Liver (tissue), 9 donors: ENCODE data around the gene ULK4. TPM values are rescaled to one million over a fixed set of nuclear protein-coding genes. Genes with fewer than 3 reads are reported as not detected.
"Not testable (repeated sequence)": the region's sequence is repeated elsewhere in the genome, so short reads cannot be mapped to it uniquely, and the experiment has no call there.

ENCODE experiments used
- DNase-seq: peaks from one replicate; pipeline ENCODE4 v3.0.0-alpha.2; 2017; ENCODE audit warnings: low spot score
- H3K27ac ChIP-seq, 2 donors: one replicate each; pipeline ENCODE4 v1.7.0; 2013; ENCODE audit warnings: inconsistent platforms in 2 of 2, low read length in 2 of 2, control low read depth in 1 of 2, low read depth in 1 of 2, mild to moderate bottlenecking in 1 of 2
- H3K27me3 ChIP-seq, 4 donors: one replicate each; pipeline versions ENCODE4 v1.6.1 to v1.7.0; 2013; ENCODE audit warnings: low read length in 3 of 4, inconsistent platforms in 1 of 4, mild to moderate bottlenecking in 1 of 4, moderate library complexity in 1 of 4; ENCODE audit not compliant: control insufficient read depth in 4 of 4, insufficient read depth in 4 of 4
- H3K36me3 ChIP-seq, 4 donors: one replicate each; pipeline versions ENCODE4 v1.6.1 to v1.7.0; 2013; ENCODE audit warnings: low read length in 3 of 4, mild to moderate bottlenecking in 3 of 4, low read depth in 1 of 4, moderate library complexity in 1 of 4; ENCODE audit not compliant: control insufficient read depth in 4 of 4, insufficient read depth in 3 of 4
- H3K4me1 ChIP-seq, 4 donors: one replicate each; pipeline versions ENCODE4 v1.6.1 to v1.7.0; 2013; ENCODE audit warnings: low read length in 3 of 4, mild to moderate bottlenecking in 3 of 4, moderate library complexity in 1 of 4; ENCODE audit not compliant: control insufficient read depth in 4 of 4, insufficient read depth in 4 of 4
- H3K4me3 ChIP-seq, 3 donors: one replicate each; pipeline versions ENCODE4 v1.6.1 to v1.7.0; 2013; ENCODE audit warnings: low read length in 3 of 3, control low read depth in 1 of 3, low read depth in 1 of 3, mild to moderate bottlenecking in 1 of 3
- H3K9ac ChIP-seq, 2 donors: one replicate each; pipeline ENCODE4 v1.7.0; 2013; ENCODE audit warnings: low read length in 2 of 2, mild to moderate bottlenecking in 2 of 2, moderate library complexity in 2 of 2, control low read depth in 1 of 2, low read depth in 1 of 2
- H3K9me3 ChIP-seq, 4 donors: one replicate each; pipeline versions ENCODE4 v1.6.1 to v1.7.0; 2013; ENCODE audit warnings: low read length in 3 of 4; ENCODE audit not compliant: control insufficient read depth in 4 of 4
- ATF3 ChIP-seq: IDR thresholded peaks from 2 replicates; pipeline ENCODE4 v1.6.1; 2016; ENCODE audit warnings: antibody characterized with exemption
- FOXA1 ChIP-seq: IDR thresholded peaks from 2 replicates; pipeline ENCODE4 v1.6.1; 2016; ENCODE audit warnings: antibody characterized with exemption
- GABPA ChIP-seq, 2 donors: IDR thresholded peaks in 1 of 2; conservative IDR thresholded peaks in 1 of 2; 2 replicates each; pipeline ENCODE4 v1.6.1; 2016; ENCODE audit warnings: antibody characterized with exemption in 2 of 2, mild to moderate bottlenecking in 1 of 2, moderate library complexity in 1 of 2
- HNF4A ChIP-seq, 2 donors: conservative IDR thresholded peaks; 2 replicates each; pipeline ENCODE4 v1.6.1; 2016; ENCODE audit warnings: antibody characterized with exemption in 2 of 2, mild to moderate bottlenecking in 2 of 2
- HNF4G ChIP-seq: IDR thresholded peaks from 2 replicates; pipeline ENCODE4 v1.6.1; 2016; ENCODE audit warnings: antibody characterized with exemption
- JUND ChIP-seq, 2 donors: IDR thresholded peaks; 2 replicates each; pipeline ENCODE4 v1.6.1; 2016; ENCODE audit warnings: antibody characterized with exemption in 2 of 2
- MAX ChIP-seq: IDR thresholded peaks from 2 replicates; pipeline ENCODE4 v1.6.1; 2016; ENCODE audit warnings: antibody characterized with exemption
- NR2F2 ChIP-seq: IDR thresholded peaks from 2 replicates; pipeline ENCODE4 v1.6.1; 2016; ENCODE audit warnings: antibody characterized with exemption
- SP1 ChIP-seq: IDR thresholded peaks from 2 replicates; pipeline ENCODE4 v1.6.1; 2018; ENCODE audit warnings: antibody characterized with exemption, mild to moderate bottlenecking
- YY1 ChIP-seq: IDR thresholded peaks from 2 replicates; pipeline ENCODE4 v1.6.1; 2016; ENCODE audit warnings: antibody characterized with exemption, mild to moderate bottlenecking
- ZBTB33 ChIP-seq: IDR thresholded peaks from 2 replicates; pipeline ENCODE4 v1.6.1; 2016; ENCODE audit warnings: antibody characterized with exemption
- WGBS: extraction: QIAGEN DNeasy Blood & Tissue Kit; methylation state at CpG from one replicate; pipeline ENCODE4 v1.1.7; 2013; 5-methylcytosine and 5-hydroxymethylcytosine counted together
- polyA plus RNA-seq, 2 donors: library from polyadenylated mRNA; stranded (reverse) in 1 of 2; unstranded in 1 of 2; fragments of 200-250 nt in 1 of 2; fragments of >200 nt in 1 of 2; fragmentation: Nextera tagmentation in 1 of 2; extraction: Ambion mirVana in 1 of 2; gene quantifications; one replicate each; pipeline versions ENCODE4 v1.2.1 to v1.2.3, GENCODE V29; 2013 to 2015
- total RNA-seq, 2 donors: library from RNA; depleted of rRNA; stranded (reverse); fragments of >200 nt; gene quantifications; one replicate each; pipeline ENCODE4 v1.2.3, GENCODE V29; 2014
- donor health status: healthy.
- donor health status: healthy.
- donor health status: healthy.
- donor health status: healthy.
- donor health status: healthy.

ULK4 gene
- total and polyA plus RNA-seq, 4 donors = 1.1 to 11.5 (median 3.2) TPM

GRCh38 chr3:41985018-41985417 lies 23.1 kb upstream of the ULK4 start:
- Histone ChIP-seq H3K4me3 (no peak overlapping the region), H3K9ac (no peak overlapping the region), H3K27ac (no peak overlapping the region), H3K9me3 (no peaks in the 10 kb centered on the region), H3K4me1 (no peaks in the 10 kb centered on the region), H3K36me3 (no peaks in the 10 kb centered on the region), H3K27me3 (no peaks in the 10 kb centered on the region)
- DNase-seq = no peak
- TF ChIP-seq GABPA (IDR thresholded peaks at IDR 0.05 in 1 of 2, conservative IDR thresholded peaks at IDR 0.05 in 1 of 2) = no peak
- no peak for TF ChIP-seq HNF4G
- TF ChIP-seq NR2F2 = no peak
- no peak for TF ChIP-seq JUND (IDR thresholded peaks at IDR 0.05)
- no peak for TF ChIP-seq YY1
- TF ChIP-seq FOXA1 = no peak
- TF ChIP-seq HNF4A (conservative IDR thresholded peaks at IDR 0.05) = no peak
- WGBS = 88% methylated on average over 1 of the region's 1 CpG

GRCh38 chr3:41983091-41983490 lies 21.2 kb upstream of the ULK4 start:
- WGBS = 98% methylated on average over 32 of the region's 32 CpGs
- H3K9ac ChIP-seq, H3K27me3 ChIP-seq, H3K27ac ChIP-seq, H3K4me3 ChIP-seq, H3K9me3 ChIP-seq, H3K36me3 ChIP-seq, DNase-seq, H3K4me1 ChIP-seq: not testable (repeated sequence)

GRCh38 chr3:41977401-41977800 lies 15.5 kb upstream of the ULK4 start:
- H3K9me3 ChIP-seq, H3K4me1 ChIP-seq, H3K9ac ChIP-seq, H3K4me3 ChIP-seq, H3K27me3 ChIP-seq, H3K36me3 ChIP-seq, DNase-seq, H3K27ac ChIP-seq: not testable (repeated sequence)
- WGBS = 75% methylated on average over 5 of the region's 5 CpGs

- WGBS = 85% methylated on average over 6 of the region's 6 CpGs
Observed at GRCh38 chr3:41975416-41976103, 13.7 kb upstream of the ULK4 start.

GRCh38 chr3:41974223-41974622 lies 12.3 kb upstream of the ULK4 start:
- Histone ChIP-seq H3K4me1 (no peaks in the 10 kb centered on the region), H3K9me3 (no peaks in the 10 kb centered on the region), H3K4me3 (no peak overlapping the region), H3K9ac (no peak overlapping the region), H3K27me3 (no peaks in the 10 kb centered on the region), H3K36me3 (no peaks in the 10 kb centered on the region), H3K27ac (no peak overlapping the region)
- WGBS = 94% methylated on average over 2 of the region's 2 CpGs
- DNase-seq = no peak
- TF ChIP-seq ZBTB33 (no peak), SP1 (no peak), HNF4G (no peak), MAX (no peak)

More at GRCh38 chr3:41975416-41976103, 13.7 kb upstream of the ULK4 start:
- Histone ChIP-seq H3K36me3 (no peaks in the 10 kb centered on the region), H3K27me3 (no peaks in the 10 kb centered on the region), H3K27ac (no peak overlapping the region), H3K4me1 (no peaks in the 10 kb centered on the region), H3K9ac (no peak overlapping the region), H3K9me3 (no peaks in the 10 kb centered on the region), H3K4me3 (no peak overlapping the region)
- no peak for DNase-seq
- TF ChIP-seq HNF4G (no peak), ATF3 (no peak)
